Liver (tissue), 9 donors: ENCODE results near the gene ENAH. TPM values are rescaled to one million over a fixed set of nuclear protein-coding genes. Genes with fewer than 3 reads are reported as not detected.
A peak's percentile ranks its signal among the peaks of the same experiment; 100 is the strongest.

Experiments
- DNase-seq: peaks from one replicate; pipeline ENCODE4 v3.0.0-alpha.2; 2017; ENCODE audit warnings: low spot score
- H3K27ac ChIP-seq, 2 donors: one replicate each; pipeline ENCODE4 v1.7.0; 2013; ENCODE audit warnings: inconsistent platforms in 2 of 2, low read length in 2 of 2, control low read depth in 1 of 2, low read depth in 1 of 2, mild to moderate bottlenecking in 1 of 2
- H3K27me3 ChIP-seq, 4 donors: one replicate each; pipeline versions ENCODE4 v1.6.1 to v1.7.0; 2013; ENCODE audit warnings: low read length in 3 of 4, inconsistent platforms in 1 of 4, mild to moderate bottlenecking in 1 of 4, moderate library complexity in 1 of 4; ENCODE audit not compliant: control insufficient read depth in 4 of 4, insufficient read depth in 4 of 4
- H3K36me3 ChIP-seq, 4 donors: one replicate each; pipeline versions ENCODE4 v1.6.1 to v1.7.0; 2013; ENCODE audit warnings: low read length in 3 of 4, mild to moderate bottlenecking in 3 of 4, low read depth in 1 of 4, moderate library complexity in 1 of 4; ENCODE audit not compliant: control insufficient read depth in 4 of 4, insufficient read depth in 3 of 4
- H3K4me1 ChIP-seq, 4 donors: one replicate each; pipeline versions ENCODE4 v1.6.1 to v1.7.0; 2013; ENCODE audit warnings: low read length in 3 of 4, mild to moderate bottlenecking in 3 of 4, moderate library complexity in 1 of 4; ENCODE audit not compliant: control insufficient read depth in 4 of 4, insufficient read depth in 4 of 4
- H3K4me3 ChIP-seq, 3 donors: one replicate each; pipeline versions ENCODE4 v1.6.1 to v1.7.0; 2013; ENCODE audit warnings: low read length in 3 of 3, control low read depth in 1 of 3, low read depth in 1 of 3, mild to moderate bottlenecking in 1 of 3
- H3K9ac ChIP-seq, 2 donors: one replicate each; pipeline ENCODE4 v1.7.0; 2013; ENCODE audit warnings: low read length in 2 of 2, mild to moderate bottlenecking in 2 of 2, moderate library complexity in 2 of 2, control low read depth in 1 of 2, low read depth in 1 of 2
- H3K9me3 ChIP-seq, 4 donors: one replicate each; pipeline versions ENCODE4 v1.6.1 to v1.7.0; 2013; ENCODE audit warnings: low read length in 3 of 4; ENCODE audit not compliant: control insufficient read depth in 4 of 4
- ATF3 ChIP-seq: IDR thresholded peaks from 2 replicates; pipeline ENCODE4 v1.6.1; 2016; ENCODE audit warnings: antibody characterized with exemption
- CTCF ChIP-seq: fragments of 150-350 bp; IDR thresholded peaks from 2 replicates; pipeline ENCODE4 v1.5.1; 2017; ENCODE audit warnings: improper control_type of control experiment, low read depth, low read length; ENCODE audit not compliant: missing input control
- EGR1 ChIP-seq, 2 donors: IDR thresholded peaks; 2 replicates each; pipeline ENCODE4 v1.6.1; 2016 to 2018; ENCODE audit warnings: antibody characterized with exemption in 2 of 2, low read depth in 2 of 2
- FOXA1 ChIP-seq: IDR thresholded peaks from 2 replicates; pipeline ENCODE4 v1.6.1; 2016; ENCODE audit warnings: antibody characterized with exemption
- FOXA2 ChIP-seq: IDR thresholded peaks from 2 replicates; pipeline ENCODE4 v1.6.1; 2016; ENCODE audit warnings: antibody characterized with exemption
- GABPA ChIP-seq, 2 donors: IDR thresholded peaks in 1 of 2; conservative IDR thresholded peaks in 1 of 2; 2 replicates each; pipeline ENCODE4 v1.6.1; 2016; ENCODE audit warnings: antibody characterized with exemption in 2 of 2, mild to moderate bottlenecking in 1 of 2, moderate library complexity in 1 of 2
- HNF4A ChIP-seq, 2 donors: conservative IDR thresholded peaks; 2 replicates each; pipeline ENCODE4 v1.6.1; 2016; ENCODE audit warnings: antibody characterized with exemption in 2 of 2, mild to moderate bottlenecking in 2 of 2
- HNF4G ChIP-seq: IDR thresholded peaks from 2 replicates; pipeline ENCODE4 v1.6.1; 2016; ENCODE audit warnings: antibody characterized with exemption
- JUND ChIP-seq, 2 donors: IDR thresholded peaks; 2 replicates each; pipeline ENCODE4 v1.6.1; 2016; ENCODE audit warnings: antibody characterized with exemption in 2 of 2
- MAX ChIP-seq: IDR thresholded peaks from 2 replicates; pipeline ENCODE4 v1.6.1; 2016; ENCODE audit warnings: antibody characterized with exemption
- NR2F2 ChIP-seq: IDR thresholded peaks from 2 replicates; pipeline ENCODE4 v1.6.1; 2016; ENCODE audit warnings: antibody characterized with exemption
- RAD21 ChIP-seq, 2 donors: IDR thresholded peaks; 2 replicates each; pipeline ENCODE4 v1.6.1; 2016; ENCODE audit warnings: antibody characterized with exemption in 2 of 2, mild to moderate bottlenecking in 2 of 2
- REST ChIP-seq: IDR thresholded peaks from 2 replicates; pipeline ENCODE4 v1.6.1; 2016; ENCODE audit warnings: antibody characterized with exemption, mild to moderate bottlenecking
- RXRA ChIP-seq, 2 donors: IDR thresholded peaks; 2 replicates each; pipeline ENCODE4 v1.6.1; 2017 to 2018; ENCODE audit warnings: antibody characterized with exemption in 2 of 2, mild to moderate bottlenecking in 1 of 2
- SP1 ChIP-seq: IDR thresholded peaks from 2 replicates; pipeline ENCODE4 v1.6.1; 2018; ENCODE audit warnings: antibody characterized with exemption, mild to moderate bottlenecking
- TAF1 ChIP-seq: conservative IDR thresholded peaks from 2 replicates; pipeline ENCODE4 v1.6.1; 2016; ENCODE audit warnings: antibody characterized with exemption, mild to moderate bottlenecking
- YY1 ChIP-seq: IDR thresholded peaks from 2 replicates; pipeline ENCODE4 v1.6.1; 2016; ENCODE audit warnings: antibody characterized with exemption, mild to moderate bottlenecking
- ZBTB33 ChIP-seq: IDR thresholded peaks from 2 replicates; pipeline ENCODE4 v1.6.1; 2016; ENCODE audit warnings: antibody characterized with exemption
- WGBS: extraction: QIAGEN DNeasy Blood & Tissue Kit; methylation state at CpG from one replicate; pipeline ENCODE4 v1.1.7; 2013; 5-methylcytosine and 5-hydroxymethylcytosine counted together
- polyA plus RNA-seq, 2 donors: library from polyadenylated mRNA; stranded (reverse) in 1 of 2; unstranded in 1 of 2; fragments of 200-250 nt in 1 of 2; fragments of >200 nt in 1 of 2; fragmentation: Nextera tagmentation in 1 of 2; extraction: Ambion mirVana in 1 of 2; gene quantifications; one replicate each; pipeline versions ENCODE4 v1.2.1 to v1.2.3, GENCODE V29; 2013 to 2015
- total RNA-seq, 2 donors: library from RNA; depleted of rRNA; stranded (reverse); fragments of >200 nt; gene quantifications; one replicate each; pipeline ENCODE4 v1.2.3, GENCODE V29; 2014
- donor health status: healthy.
- donor health status: healthy.
- donor health status: healthy.
- donor health status: healthy.
- donor health status: healthy.

Gene ENAH
- total and polyA plus RNA-seq, 4 donors: 2.8 to 8.4 (median 4.5) TPM

GRCh38 chr1:225467193-225468020 lies 185.5 kb downstream of the ENAH start:
- Histone ChIP-seq H3K9me3 (no peaks in the 10 kb centered on the region), H3K9ac (peak overlapping the region in 1 of 2 donors; percentile 49), H3K36me3 (no peaks in the 10 kb centered on the region), H3K27ac (peak overlapping the region; percentile 73 to 81), H3K4me3 (peak overlapping the region in 2 of 3 donors; percentile 9 to 33), H3K4me1 (no peaks in the 10 kb centered on the region), H3K27me3 (no peaks in the 10 kb centered on the region)
- WGBS: 64% methylated on average over 26 of the region's 26 CpGs
- DNase-seq: peak; percentile 53
- TF ChIP-seq NR2F2 (peak; percentile 10), JUND (IDR thresholded peaks at IDR 0.05) (no peak), GABPA (IDR thresholded peaks at IDR 0.05 in 1 of 2, conservative IDR thresholded peaks at IDR 0.05 in 1 of 2) (peak; percentile 68 to 74)

- Histone ChIP-seq H3K9ac (no peak overlapping the region), H3K9me3 (no peaks in the 10 kb centered on the region), H3K27ac (peak overlapping the region; percentile 73 to 81), H3K4me3 (no peak overlapping the region), H3K36me3 (no peaks in the 10 kb centered on the region), H3K27me3 (no peaks in the 10 kb centered on the region), H3K4me1 (peaks cover 0 to 1% (median 0%) of the 10 kb centered on the region in 4 donors)
- 86% methylated on average over 4 of the region's 4 CpGs for WGBS
- TF ChIP-seq HNF4A (conservative IDR thresholded peaks at IDR 0.05) (no peak), CTCF (no peak), JUND (IDR thresholded peaks at IDR 0.05) (no peak), HNF4G (no peak), ATF3 (no peak), GABPA (IDR thresholded peaks at IDR 0.05 in 1 of 2, conservative IDR thresholded peaks at IDR 0.05 in 1 of 2) (no peak), REST (no peak), NR2F2 (no peak), YY1 (no peak), EGR1 (IDR thresholded peaks at IDR 0.05; ENCODE audit: low read depth in 2 of 2) (no peak), RAD21 (IDR thresholded peaks at IDR 0.05) (no peak), SP1 (no peak), TAF1 (no peak), FOXA2 (no peak), ZBTB33 (no peak), MAX (no peak), RXRA (IDR thresholded peaks at IDR 0.05) (no peak), FOXA1 (no peak)
- no peak for DNase-seq
These were observed 186.1 kb downstream of the ENAH start for GRCh38 chr1:225466848-225467192.
